Mucosa of descending colon (tissue), 3 donors: Measurements from ENCODE around the gene BAG5. TPM values are rescaled to one million over a fixed set of nuclear protein-coding genes. Genes with fewer than 3 reads are reported as not detected.

ENCODE experiments used
- ATAC-seq: fragments of 200-7000 bp; cut with Tn5 transposase; one replicate; pipeline ENCODE4 v1.9.1; 2020; ENCODE audit warnings: mild to moderate bottlenecking, moderate library complexity
- DNase-seq, 3 donors: peaks; one replicate each; pipeline ENCODE4 v3.0.0-alpha.2; 2020
- H3K36me3 ChIP-seq: fragments of 200-600 bp; one replicate; pipeline ENCODE4 v1.8.0; 2021; ENCODE audit warnings: low read depth, mild to moderate bottlenecking
- H3K4me1 ChIP-seq: fragments of 200-600 bp; one replicate; pipeline ENCODE4 v1.8.0; 2021; ENCODE audit warnings: low read depth, mild to moderate bottlenecking
- H3K4me3 ChIP-seq: fragments of 200-600 bp; one replicate; pipeline ENCODE4 v1.8.0; 2021; ENCODE audit warnings: mild to moderate bottlenecking
- H3K9me3 ChIP-seq: fragments of 200-600 bp; one replicate; pipeline ENCODE4 v1.8.0; 2021; ENCODE audit warnings: mild to moderate bottlenecking
- CTCF ChIP-seq: fragments of 200-600 bp; IDR thresholded peaks from one replicate; pipeline ENCODE4 v1.8.0; 2022; ENCODE audit warnings: antibody characterized with exemption, mild to moderate bottlenecking
- intact Hi-C, 2 donors: fragments of 100-400 bp; cut with DNase I in 1 of 2; cut with micrococcal nuclease in 1 of 2; formaldehyde crosslinking; loops; one replicate each; pipeline versions ENCODE4 v1.11.0 to v1.11.1; 2022; cut with DNase I, micrococcal nuclease
- total RNA-seq, 3 donors: library from RNA; stranded (reverse); fragmentation: NEBNext Ultra II Directional in 2 of 3; extraction: Animal tissue kit (Norgen Biotek cat#: 25700) in 2 of 3; gene quantifications; one replicate each; pipeline versions ENCODE4 v1.2.1 to v1.2.4, GENCODE V29; 2021 to 2023
- donor health status: DM: no; HTN: no; CAD: no; lungs with moderate emphysema.
- donor health status: DM: no; HTN: no; CAD: no.
- donor health status: DM: no; HTN: yes; CAD: no.

Gene BAG5
- total RNA-seq, 3 donors from 2014 or later: 26.1 to 29.9 (median 28.0) TPM

GRCh38 chr14:103530831-103531230, 31.6 kb downstream of the BAG5 start:
- Histone ChIP-seq H3K36me3 (no peaks in the 10 kb centered on the region), H3K9me3 (no peaks in the 10 kb centered on the region), H3K4me3 (no peak overlapping the region), H3K4me1 (peaks cover 32% of the 10 kb centered on the region)
- no peak for TF ChIP-seq CTCF
- ATAC-seq (no peak), DNase-seq (peak in 1 of 3 donors; percentile 24)
- intact Hi-C loops: no loop called here

DNA sequence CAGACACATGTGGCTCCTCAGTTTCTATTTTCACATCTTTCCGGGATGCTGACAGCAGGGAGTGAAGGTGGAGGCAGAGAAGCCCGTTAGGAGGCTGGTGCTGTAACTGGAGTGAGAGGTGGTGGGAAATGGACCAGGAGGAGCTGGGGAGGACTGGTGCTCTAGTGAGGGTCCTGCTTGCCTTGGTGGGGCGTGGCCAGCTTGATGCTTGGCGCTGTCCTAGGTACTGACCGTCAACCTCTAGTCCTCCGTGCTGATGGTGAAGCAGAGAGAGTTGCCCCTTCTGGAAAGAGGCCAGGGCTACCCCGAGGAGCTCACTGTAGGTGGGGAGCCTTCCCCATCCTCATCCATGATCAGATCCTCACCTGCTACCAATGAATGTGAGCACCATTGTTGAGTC, 32.1 kb downstream of the BAG5 start:
- peak in 1 of 3 donors; percentile 48 for DNase-seq
- Histone ChIP-seq H3K4me1 (peaks cover 34% of the 10 kb centered on the region), H3K4me3 (no peak overlapping the region)

DNA sequence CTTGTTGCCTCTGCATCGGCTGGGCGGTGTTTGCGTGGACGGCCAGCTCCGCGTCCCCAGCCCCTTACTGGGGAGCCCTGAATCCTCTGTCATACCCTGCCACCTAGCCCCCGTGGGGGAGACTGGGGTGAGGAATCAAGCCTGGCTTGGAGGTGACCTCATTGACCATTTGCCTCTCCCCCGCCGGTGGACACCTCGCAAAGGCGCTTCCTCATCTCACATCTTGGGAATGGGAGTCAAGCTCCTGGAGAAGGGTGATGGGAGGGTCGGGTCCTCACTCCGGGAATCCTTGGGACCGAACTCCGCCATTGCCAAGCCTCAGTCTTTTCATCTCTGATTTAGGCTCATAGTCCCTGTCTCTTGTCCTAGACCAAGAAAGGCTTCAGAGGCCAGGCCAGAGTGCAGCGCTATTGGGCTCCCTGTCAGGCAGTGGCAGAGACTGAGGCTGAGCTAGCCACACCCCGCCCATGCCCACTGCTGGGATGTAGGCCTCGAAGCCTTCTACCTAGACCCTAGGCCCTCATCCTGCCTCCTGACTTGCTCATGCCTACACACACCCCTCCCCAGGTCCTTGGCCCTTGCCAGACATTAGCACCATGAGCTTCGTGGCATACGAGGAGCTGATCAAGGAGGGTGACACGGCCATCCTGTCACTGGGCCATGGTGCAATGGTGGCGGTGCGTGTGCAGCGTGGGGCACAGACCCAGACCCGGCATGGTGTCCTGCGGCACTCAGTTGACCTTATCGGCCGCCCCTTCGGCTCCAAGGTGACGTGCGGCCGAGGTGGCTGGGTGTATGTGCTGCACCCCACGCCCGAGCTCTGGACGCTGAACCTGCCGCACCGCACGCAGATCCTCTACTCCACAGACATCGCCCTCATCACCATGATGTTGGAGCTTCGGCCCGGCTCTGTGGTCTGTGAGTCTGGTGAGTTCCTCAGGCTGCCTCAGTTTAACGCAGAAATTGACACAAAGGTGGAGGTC, 32.8 kb downstream of the BAG5 start:
- intact Hi-C loops: no loop called here
- peak in 1 of 3 donors; percentile 42 for DNase-seq
- Histone ChIP-seq H3K4me3 (peak overlapping the region; percentile 68), H3K36me3 (no peaks in the 10 kb centered on the region), H3K4me1 (peaks cover 40% of the 10 kb centered on the region), H3K9me3 (no peaks in the 10 kb centered on the region)
- ATAC-seq: no peak
- no peak for TF ChIP-seq CTCF

More for the DNA sequence above, 32.1 kb downstream of the BAG5 start:
- TF ChIP-seq CTCF: no peak
- intact Hi-C loops: no loop called here
- no peaks in the 10 kb centered on the region for H3K9me3 ChIP-seq
- H3K36me3 ChIP-seq: no peaks in the 10 kb centered on the region
- ATAC-seq: no peak

GRCh38 chr14:103528587-103529382, 33.7 kb downstream of the BAG5 start, which contains the start of gene TRMT61A:
TRMT61A (plus strand) TSS chr14:103529196; CDS start chr14:103529979, 783 bp downstream.
- DNase-seq: peak; percentile 91 to 93 (median 91)
- H3K4me1 ChIP-seq: peaks cover 46% of the 10 kb centered on the region

More at GRCh38 chr14:103528587-103529382, 33.7 kb downstream of the BAG5 start, which contains the start of gene TRMT61A:
- ATAC-seq: peak; percentile 89
- intact Hi-C loops: no loop called here
- no peak for TF ChIP-seq CTCF
- Histone ChIP-seq H3K9me3 (no peaks in the 10 kb centered on the region), H3K4me3 (peak within 1 kb of the TSS; percentile 68), H3K36me3 (no peaks in the 10 kb centered on the region)
